ENCODE results near the gene ACOT7.

DNA sequence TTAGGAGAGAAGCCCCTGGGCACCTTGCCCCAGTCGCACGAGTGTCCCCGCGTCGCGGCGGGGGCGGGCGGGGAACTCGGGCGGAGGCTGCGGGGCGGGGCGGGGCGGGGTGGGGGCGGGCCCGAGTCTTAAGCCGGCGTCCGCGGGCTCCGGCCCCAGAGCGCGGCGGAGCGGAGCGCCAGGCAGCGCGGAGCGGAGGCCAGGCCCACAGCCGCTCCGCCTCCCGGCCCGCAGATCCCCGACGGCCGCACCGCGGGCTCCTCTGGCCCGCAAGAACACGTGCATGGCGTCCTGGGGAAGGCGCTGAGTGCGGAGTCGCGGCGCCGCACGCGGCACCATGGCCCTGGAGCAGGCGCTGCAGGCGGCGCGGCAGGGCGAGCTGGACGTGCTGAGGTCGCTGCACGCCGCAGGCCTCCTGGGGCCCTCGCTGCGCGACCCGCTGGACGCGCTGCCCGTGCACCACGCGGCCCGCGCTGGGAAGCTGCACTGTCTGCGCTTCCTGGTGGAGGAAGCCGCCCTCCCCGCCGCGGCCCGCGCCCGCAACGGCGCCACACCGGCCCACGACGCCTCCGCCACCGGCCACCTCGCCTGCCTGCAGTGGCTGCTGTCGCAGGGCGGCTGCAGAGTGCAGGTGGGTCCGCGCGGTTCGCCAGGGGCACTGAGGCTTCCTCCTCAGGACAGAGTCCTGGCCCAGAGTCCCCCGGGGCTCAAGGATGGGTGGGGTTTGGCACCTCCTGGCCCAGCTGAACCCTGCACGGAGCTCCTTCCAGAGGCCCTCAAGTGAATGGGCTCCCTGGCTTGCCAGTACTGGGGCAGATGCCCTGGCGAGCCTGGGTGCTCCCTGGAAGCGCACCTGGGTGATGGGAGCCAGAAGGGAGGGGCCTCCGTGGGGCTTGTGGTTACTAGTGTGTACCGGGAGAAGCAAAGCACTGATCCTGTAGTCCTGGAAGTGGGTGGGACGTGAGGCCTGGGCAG, 31.3 kb upstream of the ACOT7 start, which contains the start of gene ESPN:
- TF ChIP-seq, protein P1, sequence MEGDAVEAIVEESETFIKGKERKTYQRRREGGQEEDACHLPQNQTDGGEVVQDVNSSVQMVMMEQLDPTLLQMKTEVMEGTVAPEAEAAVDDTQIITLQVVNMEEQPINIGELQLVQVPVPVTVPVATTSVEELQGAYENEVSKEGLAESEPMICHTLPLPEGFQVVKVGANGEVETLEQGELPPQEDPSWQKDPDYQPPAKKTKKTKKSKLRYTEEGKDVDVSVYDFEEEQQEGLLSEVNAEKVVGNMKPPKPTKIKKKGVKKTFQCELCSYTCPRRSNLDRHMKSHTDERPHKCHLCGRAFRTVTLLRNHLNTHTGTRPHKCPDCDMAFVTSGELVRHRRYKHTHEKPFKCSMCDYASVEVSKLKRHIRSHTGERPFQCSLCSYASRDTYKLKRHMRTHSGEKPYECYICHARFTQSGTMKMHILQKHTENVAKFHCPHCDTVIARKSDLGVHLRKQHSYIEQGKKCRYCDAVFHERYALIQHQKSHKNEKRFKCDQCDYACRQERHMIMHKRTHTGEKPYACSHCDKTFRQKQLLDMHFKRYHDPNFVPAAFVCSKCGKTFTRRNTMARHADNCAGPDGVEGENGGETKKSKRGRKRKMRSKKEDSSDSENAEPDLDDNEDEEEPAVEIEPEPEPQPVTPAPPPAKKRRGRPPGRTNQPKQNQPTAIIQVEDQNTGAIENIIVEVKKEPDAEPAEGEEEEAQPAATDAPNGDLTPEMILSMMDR (IDR thresholded peaks at IDR 0.05; ENCODE audit: low read depth, low read length, poor library complexity, severe bottlenecking): no peak
- TF ChIP-seq EZH2phosphoT487 (IDR thresholded peaks at IDR 0.05; ENCODE audit: borderline replicate concordance, low read length): no peak
